ENCODE results near the gene BSPRY.

- TF ChIP-seq EZH2 (IDR thresholded peaks at IDR 0.05; ENCODE audit: borderline replicate concordance) (no peak), EZH2phosphoT487 (IDR thresholded peaks at IDR 0.05; ENCODE audit: low read depth, severe bottlenecking, unreplicated experiment) (no peak)
- TF ChIP-seq, protein P1, sequence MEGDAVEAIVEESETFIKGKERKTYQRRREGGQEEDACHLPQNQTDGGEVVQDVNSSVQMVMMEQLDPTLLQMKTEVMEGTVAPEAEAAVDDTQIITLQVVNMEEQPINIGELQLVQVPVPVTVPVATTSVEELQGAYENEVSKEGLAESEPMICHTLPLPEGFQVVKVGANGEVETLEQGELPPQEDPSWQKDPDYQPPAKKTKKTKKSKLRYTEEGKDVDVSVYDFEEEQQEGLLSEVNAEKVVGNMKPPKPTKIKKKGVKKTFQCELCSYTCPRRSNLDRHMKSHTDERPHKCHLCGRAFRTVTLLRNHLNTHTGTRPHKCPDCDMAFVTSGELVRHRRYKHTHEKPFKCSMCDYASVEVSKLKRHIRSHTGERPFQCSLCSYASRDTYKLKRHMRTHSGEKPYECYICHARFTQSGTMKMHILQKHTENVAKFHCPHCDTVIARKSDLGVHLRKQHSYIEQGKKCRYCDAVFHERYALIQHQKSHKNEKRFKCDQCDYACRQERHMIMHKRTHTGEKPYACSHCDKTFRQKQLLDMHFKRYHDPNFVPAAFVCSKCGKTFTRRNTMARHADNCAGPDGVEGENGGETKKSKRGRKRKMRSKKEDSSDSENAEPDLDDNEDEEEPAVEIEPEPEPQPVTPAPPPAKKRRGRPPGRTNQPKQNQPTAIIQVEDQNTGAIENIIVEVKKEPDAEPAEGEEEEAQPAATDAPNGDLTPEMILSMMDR (IDR thresholded peaks at IDR 0.05; ENCODE audit: poor library complexity), result no peak
Observed at GRCh38 chr9:113368348-113368981, 19.1 kb downstream of the BSPRY start.
